GM18499 (cell line): Measurements from ENCODE around the gene TDRD6.

Source experiments
- ATAC-seq: cut with Tn5 transposase; IDR thresholded peaks from one replicate; pipeline ENCODE4 v1.9.1; 2021; ENCODE audit warnings: moderate number of reproducible peaks; ENCODE audit not compliant: insufficient read depth, unreplicated experiment

The TDRD6 gene

GRCh38 chr6:46676604-46677313 lies 10.9 kb upstream of the TDRD6 start:
- ATAC-seq: no peak

- no peak for ATAC-seq
Measured at GRCh38 chr6:46677314-46677654, 10.4 kb upstream of the TDRD6 start.

GRCh38 chr6:46684771-46685170 lies 2.9 kb upstream of the TDRD6 start:
- ATAC-seq: no peak

GRCh38 chr6:46688117-46688965 lies 656 bp downstream of the TDRD6 start:
- ATAC-seq: no peak

- no peak for ATAC-seq
Measured at GRCh38 chr6:46688966-46689335, 1.3 kb downstream of the TDRD6 start.

- no peak for ATAC-seq
Measured at GRCh38 chr6:46689657-46690056, 2.0 kb downstream of the TDRD6 start.

GRCh38 chr6:46690141-46690755 lies 2.6 kb downstream of the TDRD6 start:
- ATAC-seq: no peak

GRCh38 chr6:46690911-46691451 lies 3.3 kb downstream of the TDRD6 start:
- no peak for ATAC-seq

- ATAC-seq: no peak
Measured at GRCh38 chr6:46699970-46700369, 12.3 kb downstream of the TDRD6 start.

- no peak for ATAC-seq
Measured at GRCh38 chr6:46704562-46704961, 16.9 kb downstream of the TDRD6 start.

- no peak for ATAC-seq
Measured at GRCh38 chr6:46706464-46706863, 18.8 kb downstream of the TDRD6 start.

GRCh38 chr6:46711491-46711890 lies 23.8 kb downstream of the TDRD6 start:
- ATAC-seq: no peak

GRCh38 chr6:46715141-46715540 lies 27.5 kb downstream of the TDRD6 start:
- no peak for ATAC-seq

GRCh38 chr6:46719099-46719498 lies 31.4 kb downstream of the TDRD6 start:
- ATAC-seq: no peak

- no peak for ATAC-seq
Measured at GRCh38 chr6:46720401-46720800, 32.7 kb downstream of the TDRD6 start.

- no peak for ATAC-seq
Measured at GRCh38 chr6:46729787-46730326, 42.2 kb downstream of the TDRD6 start.

- ATAC-seq: no peak
Measured at GRCh38 chr6:46730921-46731461, 43.3 kb downstream of the TDRD6 start.

GRCh38 chr6:46733341-46733801 lies 45.7 kb downstream of the TDRD6 start:
- no peak for ATAC-seq

- no peak for ATAC-seq
Measured at GRCh38 chr6:46734867-46735719, 47.4 kb downstream of the TDRD6 start, which contains the start of gene PLA2G7. Gene PLA2G7, minus strand, starts transcription at chr6:46735375. Its CDS starts 12,484 bp downstream, at chr6:46722891.

GRCh38 chr6:46735720-46736031 lies 48.0 kb downstream of the TDRD6 start:
- ATAC-seq: no peak
